IPS DF 4.7 (cell line): Measurements from ENCODE around the gene PHOSPHO1.

Source experiments
- DNase-seq: peaks from one replicate; pipeline ENCODE4 v3.0.0-alpha.2; 2013; ENCODE audit warnings: low spot score; ENCODE audit errors: extremely low read depth

Gene PHOSPHO1

DNA sequence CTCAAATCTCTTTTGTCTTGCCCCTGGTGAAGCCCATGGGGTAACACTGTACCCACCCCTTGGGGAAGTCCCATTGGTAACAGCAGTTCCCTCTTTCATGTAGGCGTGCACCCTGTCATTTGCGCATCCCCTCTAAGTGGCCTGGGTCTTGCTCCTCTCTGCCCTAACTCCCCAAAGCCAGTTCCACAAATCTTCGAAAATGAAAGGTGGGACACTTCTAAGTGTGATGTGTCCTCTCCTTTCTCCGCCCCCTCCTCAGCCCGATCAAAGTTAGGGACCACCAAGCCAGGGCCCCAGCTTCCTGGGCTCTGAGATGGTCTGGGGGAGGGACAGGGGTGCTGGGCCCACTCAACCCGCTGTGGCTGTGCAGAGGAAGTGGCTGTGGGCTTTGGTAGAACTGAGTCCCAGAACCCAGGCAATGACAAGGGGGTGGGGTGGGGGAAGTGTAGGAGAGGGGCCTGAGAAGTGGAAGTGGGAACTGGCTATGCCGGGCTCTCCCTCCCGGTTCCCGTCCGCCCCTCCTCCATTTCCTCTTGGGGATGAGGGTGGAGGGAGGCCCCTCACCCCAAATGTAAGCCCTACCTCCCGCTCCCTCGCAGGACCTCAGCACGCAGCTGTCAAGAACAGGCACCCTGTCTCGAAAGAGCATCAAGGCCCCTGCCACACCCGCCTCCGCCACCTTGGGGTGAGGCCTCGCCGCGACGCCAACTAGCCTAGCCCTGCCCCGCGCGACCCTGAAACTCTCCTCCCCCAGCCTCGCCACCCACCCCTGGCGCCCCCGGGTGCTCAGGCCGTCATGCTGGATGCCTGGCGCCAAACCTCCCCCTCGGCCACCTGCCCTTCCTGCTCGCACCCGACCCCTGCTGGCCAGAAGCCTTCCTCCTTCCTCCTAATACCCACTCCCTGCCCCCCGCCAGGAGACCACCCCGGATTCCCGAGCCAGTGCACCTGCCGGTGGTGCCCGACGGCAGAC is 11.4 kb downstream of the PHOSPHO1 start:
- no peak for DNase-seq

DNA sequence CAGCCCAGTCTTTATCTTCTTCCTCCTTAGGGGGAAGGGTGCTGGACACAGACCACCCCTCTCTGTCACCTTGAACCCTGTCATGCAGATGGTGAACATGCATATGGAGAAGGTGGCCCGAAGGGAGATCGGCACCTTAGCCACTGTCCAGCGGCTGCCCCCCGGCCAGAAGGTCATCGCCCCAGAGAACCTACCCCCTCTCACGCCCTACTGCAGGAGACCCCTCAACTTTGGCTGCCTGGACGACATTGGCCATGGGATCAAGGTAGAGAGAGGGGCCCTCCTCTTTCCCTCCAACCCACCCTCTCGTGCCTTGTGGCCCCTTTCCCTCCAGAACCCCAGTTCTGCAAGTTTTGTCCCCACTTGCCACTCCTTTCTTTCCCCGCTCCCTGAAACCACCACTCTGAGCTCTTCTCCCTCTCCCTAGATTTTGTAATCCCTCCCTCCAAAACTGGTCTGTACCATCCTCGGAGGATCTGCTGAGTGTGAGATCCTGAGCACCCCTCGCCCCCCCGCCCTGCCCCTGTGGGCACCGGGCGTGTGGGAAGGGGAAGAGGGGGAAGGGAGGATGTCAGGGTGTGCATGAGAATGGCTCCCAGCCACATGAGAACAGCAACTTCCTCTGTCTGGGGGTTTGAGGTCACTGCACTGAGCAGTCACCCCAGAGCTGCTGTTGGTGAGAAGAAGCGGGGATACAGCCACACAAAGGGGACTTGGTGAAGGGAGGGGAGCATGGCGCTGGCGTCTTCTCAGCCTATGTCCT is 12.8 kb downstream of the PHOSPHO1 start:
- no peak for DNase-seq

- no peak for DNase-seq
These were observed 13.5 kb downstream of the PHOSPHO1 start for GRCh38 chr17:49216953-49217650.

GRCh38 chr17:49216482-49216881 is 14.1 kb downstream of the PHOSPHO1 start:
- no peak for DNase-seq

- DNase-seq, result no peak
These were observed 15.8 kb downstream of the PHOSPHO1 start for GRCh38 chr17:49214676-49215360.

- no peak for DNase-seq
These were observed 16.7 kb downstream of the PHOSPHO1 start for GRCh38 chr17:49213847-49214246.

DNA sequence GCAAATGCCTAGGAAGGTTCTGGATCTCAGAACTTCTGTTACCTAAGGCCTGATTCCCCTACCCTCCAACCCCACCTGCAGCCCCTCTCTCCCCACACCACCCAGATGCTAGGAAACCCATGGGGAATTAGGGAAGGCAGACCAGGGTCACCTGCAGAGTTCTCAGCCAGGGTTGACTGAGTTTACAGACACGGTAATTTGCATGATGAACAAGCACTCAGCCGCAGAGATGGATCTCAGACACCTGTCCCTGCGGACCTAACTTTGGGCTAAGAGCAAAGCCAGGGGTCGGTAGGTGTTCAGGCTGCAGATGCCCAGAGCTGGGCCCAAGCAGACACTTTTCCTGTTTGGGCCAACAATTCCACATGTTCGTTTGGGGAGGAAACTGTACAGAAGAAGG is 17.2 kb downstream of the PHOSPHO1 start:
- DNase-seq, result no peak

GRCh38 chr17:49210158-49211029 is 20.2 kb downstream of the PHOSPHO1 start, which contains the start of the genes ABI3 and GNGT2:
Gene ABI3 (plus strand): TSS chr17:49210707. CDS start chr17:49210725, 18 bp downstream.
Gene GNGT2 (minus strand): TSS chr17:49210574. CDS start chr17:49207422, 3,152 bp downstream.
- DNase-seq, result no peak

- no peak for DNase-seq
These were observed 21.5 kb downstream of the PHOSPHO1 start for GRCh38 chr17:49209061-49209571.

GRCh38 chr17:49204516-49204915 is 26.1 kb downstream of the PHOSPHO1 start:
- no peak for DNase-seq

- no peak for DNase-seq
These were observed 26.8 kb downstream of the PHOSPHO1 start for GRCh38 chr17:49203796-49204195.

DNA sequence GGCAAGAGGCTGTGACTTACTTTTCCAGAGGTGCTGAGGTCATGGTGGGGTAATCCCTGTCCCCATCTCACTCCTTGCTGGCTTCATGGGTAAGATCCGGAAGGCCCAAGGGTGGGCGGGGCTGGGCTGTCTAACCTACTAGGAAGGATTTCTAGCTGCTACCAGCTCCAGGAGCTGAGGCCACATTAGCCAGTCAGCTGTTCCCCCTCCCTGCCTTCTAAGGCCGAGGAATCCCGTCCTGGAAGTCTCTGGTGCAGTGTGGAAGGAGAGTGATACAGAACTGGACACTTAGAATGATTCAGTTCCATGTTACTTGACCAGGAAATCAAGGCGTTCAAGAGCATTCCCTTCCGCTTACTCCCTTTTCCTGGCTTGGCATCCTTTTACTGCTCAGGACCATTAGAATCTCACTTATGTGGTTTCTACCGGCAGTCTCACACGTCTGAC is 29.1 kb downstream of the PHOSPHO1 start:
- no peak for DNase-seq

GRCh38 chr17:49200423-49201083 is 30.0 kb downstream of the PHOSPHO1 start:
- no peak for DNase-seq

- DNase-seq, result no peak
These were observed 32.4 kb downstream of the PHOSPHO1 start for GRCh38 chr17:49198211-49198610.

- no peak for DNase-seq
These were observed 33.1 kb downstream of the PHOSPHO1 start for GRCh38 chr17:49197346-49197998.

DNA sequence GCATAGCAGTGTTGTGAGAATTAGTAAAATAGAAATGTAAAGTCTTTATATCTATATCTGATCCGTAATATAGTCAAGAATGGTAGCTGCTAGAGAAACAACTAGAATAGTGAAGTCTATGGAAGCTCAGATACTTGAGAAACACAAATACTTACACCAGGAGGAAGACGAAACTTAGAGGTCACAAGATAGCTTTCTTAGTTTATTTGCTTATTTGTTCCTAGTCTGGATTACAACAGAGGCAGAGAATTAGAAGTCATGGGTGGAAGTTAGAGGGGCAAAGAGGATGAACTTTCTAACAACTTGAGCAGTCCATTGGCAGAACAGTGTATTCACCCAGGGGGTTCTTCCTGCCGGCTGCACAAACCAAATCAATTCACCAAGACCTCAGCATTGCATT is 34.1 kb downstream of the PHOSPHO1 start:
- no peak for DNase-seq

GRCh38 chr17:49195751-49196150 is 34.8 kb downstream of the PHOSPHO1 start:
- no peak for DNase-seq

GRCh38 chr17:49194297-49194607 is 36.3 kb downstream of the PHOSPHO1 start:
- no peak for DNase-seq
